Activated CD8-positive, alpha-beta memory T cell treated with anti-CD3 and anti-CD28 coated beads, Interleukin-2, amount 50 U/mL, for 48 hours (primary cell): ENCODE results near the gene UNK.
A peak's percentile ranks its signal among the peaks of the same experiment; 100 is the strongest.
"Not testable (repeated sequence)": the region's sequence is repeated elsewhere in the genome, so short reads cannot be mapped to it uniquely, and the experiment has no call there.

ENCODE experiments used
- DNase-seq: peaks from one replicate; pipeline ENCODE4 v3.0.0-alpha.2; 2020

UNK gene

GRCh38 chr17:75839942-75840798, 55.6 kb downstream of the UNK start:
- DNase-seq = no peak

GRCh38 chr17:75840799-75841164, 56.2 kb downstream of the UNK start:
- DNase-seq = no peak

- no peak for DNase-seq
Observed at GRCh38 chr17:75842411-75842810, 57.8 kb downstream of the UNK start.

GRCh38 chr17:75842963-75843576, 58.5 kb downstream of the UNK start:
- no peak for DNase-seq

GRCh38 chr17:75843577-75844529, 59.2 kb downstream of the UNK start, which contains the start of gene UNC13D:
UNC13D (minus strand) TSS chr17:75844404; CDS start chr17:75844337, 67 bp downstream.
- peak; percentile 84 for DNase-seq

- DNase-seq = no peak
Observed at GRCh38 chr17:75844530-75845057, 60.0 kb downstream of the UNK start.

GRCh38 chr17:75845058-75845711, 60.6 kb downstream of the UNK start:
- peak; percentile 84 for DNase-seq

- DNase-seq = no peak
Observed at GRCh38 chr17:75845933-75846691, 61.5 kb downstream of the UNK start.

- no peak for DNase-seq
Observed at GRCh38 chr17:75846692-75847613, 62.3 kb downstream of the UNK start.

GRCh38 chr17:75847614-75848522, 63.3 kb downstream of the UNK start:
- DNase-seq = no peak

- DNase-seq = peak; percentile 96
Observed at GRCh38 chr17:75848523-75849278, 64.1 kb downstream of the UNK start.

GRCh38 chr17:75849279-75849646, 64.7 kb downstream of the UNK start:
- DNase-seq = no peak

GRCh38 chr17:75849724-75850123, 65.1 kb downstream of the UNK start:
- no peak for DNase-seq

GRCh38 chr17:75850928-75851692, 66.5 kb downstream of the UNK start:
- DNase-seq = no peak

GRCh38 chr17:75851693-75851991, 67.0 kb downstream of the UNK start:
- DNase-seq = not testable (repeated sequence)

- no peak for DNase-seq
Observed at GRCh38 chr17:75853433-75853832, 68.8 kb downstream of the UNK start.

- DNase-seq = no peak
Observed at GRCh38 chr17:75854101-75854748, 69.6 kb downstream of the UNK start.
